Osteocyte (in vitro differentiated cells): Measurements from ENCODE around the gene DGKQ. TPM values are rescaled to one million over a fixed set of nuclear protein-coding genes. Genes with fewer than 3 reads are reported as not detected.

Source experiments
- DNase-seq: peaks from one replicate; pipeline ENCODE4 v3.0.0; 2021; ENCODE audit warnings: mixed read lengths; ENCODE audit not compliant: unreplicated experiment; ENCODE audit errors: extremely low spot score
- H3K27ac Mint-ChIP-seq: one replicate; pipeline ENCODE4 v1.8.0; 2021; ENCODE audit warnings: mild to moderate bottlenecking, mixed read lengths; ENCODE audit not compliant: unreplicated experiment
- H3K27me3 Mint-ChIP-seq: one replicate; pipeline ENCODE4 v1.8.0; 2021; ENCODE audit warnings: mixed read lengths; ENCODE audit not compliant: unreplicated experiment
- H3K36me3 Mint-ChIP-seq: one replicate; pipeline ENCODE4 v1.8.0; 2021; ENCODE audit warnings: mixed read lengths; ENCODE audit not compliant: unreplicated experiment
- H3K4me1 Mint-ChIP-seq: one replicate; pipeline ENCODE4 v1.8.0; 2021; ENCODE audit warnings: mixed read lengths; ENCODE audit not compliant: unreplicated experiment
- H3K4me3 Mint-ChIP-seq: one replicate; pipeline ENCODE4 v1.8.0; 2021; ENCODE audit warnings: mild to moderate bottlenecking, moderate library complexity, mixed read lengths; ENCODE audit not compliant: unreplicated experiment
- H3K9me3 Mint-ChIP-seq: one replicate; pipeline ENCODE4 v1.8.0; 2021; ENCODE audit warnings: mixed read lengths; ENCODE audit not compliant: unreplicated experiment
- total RNA-seq: library from RNA; stranded (reverse); gene quantifications from 2 replicates; pipeline ENCODE4 v1.2.1, GENCODE V29; 2021
- TF ChIP-seq, protein P1 (sequence below): fragments of 200-600 bp; sonication (generic); IDR thresholded peaks from 2 replicates; pipeline ENCODE4 v1.5.0; 2021; ENCODE audit warnings: antibody characterized with exemption, mild to moderate bottlenecking, moderate library complexity

Gene DGKQ
- total RNA-seq, 1 donor from 2014 or later = 18.5 TPM

DNA sequence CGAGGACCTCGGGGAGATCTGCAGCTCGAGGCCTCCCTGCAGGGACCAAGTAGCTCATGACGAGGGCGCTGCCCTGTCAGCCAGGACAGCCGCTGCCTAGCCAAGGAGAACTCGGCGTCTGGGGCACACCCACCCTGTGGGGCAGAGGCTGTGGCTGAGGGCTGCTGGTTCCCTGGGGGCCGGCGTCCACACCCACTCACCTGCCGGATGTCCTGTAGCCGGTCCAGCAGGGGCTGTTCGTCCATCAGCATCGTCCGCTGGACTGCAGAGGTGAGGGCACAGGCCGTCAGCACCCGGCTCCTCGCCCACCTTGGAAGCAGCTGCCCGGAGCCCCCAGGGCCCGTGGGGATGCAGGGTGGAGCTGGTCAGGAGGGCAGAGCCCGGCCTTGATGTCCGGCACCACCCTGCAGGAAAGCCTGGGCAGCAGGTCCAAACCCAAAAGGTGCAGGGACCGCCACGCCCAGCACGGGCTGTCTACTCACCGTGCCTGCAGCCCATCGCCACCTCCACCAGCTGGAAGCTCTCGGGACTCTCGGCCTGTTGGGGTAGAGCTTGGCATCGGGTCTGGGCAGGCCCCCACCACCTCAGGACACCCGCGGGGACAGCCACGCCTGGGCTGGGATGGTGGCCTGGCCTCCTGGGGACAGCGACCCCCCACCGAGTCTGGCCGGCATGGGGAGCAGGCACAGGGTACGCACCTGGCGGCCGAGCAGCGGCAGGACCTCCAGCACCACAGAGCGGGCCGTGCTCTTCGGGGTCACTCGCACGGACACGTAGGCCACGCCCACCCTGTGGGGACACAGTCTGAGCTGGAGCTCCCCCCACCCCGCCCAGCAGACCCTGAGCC is 6.9 kb downstream of the DGKQ start:
- TF ChIP-seq, protein P1, sequence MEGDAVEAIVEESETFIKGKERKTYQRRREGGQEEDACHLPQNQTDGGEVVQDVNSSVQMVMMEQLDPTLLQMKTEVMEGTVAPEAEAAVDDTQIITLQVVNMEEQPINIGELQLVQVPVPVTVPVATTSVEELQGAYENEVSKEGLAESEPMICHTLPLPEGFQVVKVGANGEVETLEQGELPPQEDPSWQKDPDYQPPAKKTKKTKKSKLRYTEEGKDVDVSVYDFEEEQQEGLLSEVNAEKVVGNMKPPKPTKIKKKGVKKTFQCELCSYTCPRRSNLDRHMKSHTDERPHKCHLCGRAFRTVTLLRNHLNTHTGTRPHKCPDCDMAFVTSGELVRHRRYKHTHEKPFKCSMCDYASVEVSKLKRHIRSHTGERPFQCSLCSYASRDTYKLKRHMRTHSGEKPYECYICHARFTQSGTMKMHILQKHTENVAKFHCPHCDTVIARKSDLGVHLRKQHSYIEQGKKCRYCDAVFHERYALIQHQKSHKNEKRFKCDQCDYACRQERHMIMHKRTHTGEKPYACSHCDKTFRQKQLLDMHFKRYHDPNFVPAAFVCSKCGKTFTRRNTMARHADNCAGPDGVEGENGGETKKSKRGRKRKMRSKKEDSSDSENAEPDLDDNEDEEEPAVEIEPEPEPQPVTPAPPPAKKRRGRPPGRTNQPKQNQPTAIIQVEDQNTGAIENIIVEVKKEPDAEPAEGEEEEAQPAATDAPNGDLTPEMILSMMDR = no peak
- H3K9me3 Mint-ChIP-seq = no peaks in the 10 kb centered on the region
- peaks cover 3% of the 10 kb centered on the region for H3K4me1 Mint-ChIP-seq
- H3K36me3 Mint-ChIP-seq = no peaks in the 10 kb centered on the region
- DNase-seq = no peak
- no peaks in the 10 kb centered on the region for H3K27me3 Mint-ChIP-seq
- no peak overlapping the region for H3K27ac Mint-ChIP-seq
- no peak overlapping the region for H3K4me3 Mint-ChIP-seq

DNA sequence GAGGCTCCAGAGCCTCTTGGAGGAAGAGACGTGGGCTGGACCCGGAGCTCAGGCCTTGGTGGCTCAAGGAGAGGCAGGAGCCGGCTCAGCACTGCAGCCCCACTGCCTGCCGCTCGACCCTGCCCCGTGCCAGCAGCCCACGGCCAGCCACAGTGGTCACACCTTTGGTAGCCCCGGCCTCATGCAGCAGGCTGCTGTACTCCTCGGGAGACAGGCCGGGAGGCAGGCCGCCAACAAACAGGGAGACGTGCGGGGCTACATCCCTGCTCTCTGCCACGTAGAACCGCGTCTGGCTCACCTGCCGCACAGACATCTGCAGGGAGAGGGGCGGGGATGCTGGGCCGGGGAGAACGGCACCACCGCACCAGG is 7.6 kb downstream of the DGKQ start:
- H3K27me3 Mint-ChIP-seq = no peaks in the 10 kb centered on the region
- no peaks in the 10 kb centered on the region for H3K36me3 Mint-ChIP-seq
- no peaks in the 10 kb centered on the region for H3K4me1 Mint-ChIP-seq
- no peak overlapping the region for H3K4me3 Mint-ChIP-seq
- no peak overlapping the region for H3K27ac Mint-ChIP-seq
- DNase-seq = no peak
- H3K9me3 Mint-ChIP-seq = no peaks in the 10 kb centered on the region
- TF ChIP-seq, protein P1 = no peak

DNA sequence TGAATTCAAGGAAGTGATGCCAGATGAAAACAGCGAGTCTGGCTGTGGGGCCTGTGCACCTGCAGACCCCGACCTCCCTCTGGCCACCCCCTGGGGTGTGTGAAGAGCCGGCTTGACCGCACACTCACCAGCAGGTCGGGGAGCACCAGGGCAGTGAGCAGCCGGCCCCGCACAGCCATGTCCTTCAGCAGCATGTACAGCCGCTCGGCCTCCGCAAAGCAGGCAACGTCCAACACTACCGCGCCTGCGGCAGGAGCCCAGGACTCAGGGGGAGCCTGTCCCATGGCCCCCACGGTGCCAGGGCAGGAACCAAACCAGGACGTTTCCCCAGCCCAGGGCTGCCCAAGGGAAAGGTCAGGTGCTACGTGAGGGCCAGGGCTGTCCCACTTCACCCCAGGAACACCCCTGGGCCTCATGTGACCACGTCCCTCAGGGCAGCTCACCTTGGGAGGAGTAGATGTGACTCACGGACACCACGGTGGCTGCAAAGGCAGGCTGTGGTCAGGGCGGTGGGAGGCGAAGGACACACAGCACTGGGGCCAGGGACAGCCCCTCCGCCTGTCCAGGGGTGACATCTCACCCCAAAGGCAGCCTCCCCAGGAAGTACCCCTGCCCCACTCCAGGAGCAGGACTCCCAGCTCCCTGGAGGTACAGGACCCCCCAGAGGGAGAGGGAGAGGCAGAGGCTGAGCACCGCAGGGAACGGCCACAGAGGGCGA is 8.2 kb downstream of the DGKQ start:
- no peak for DNase-seq
- no peaks in the 10 kb centered on the region for H3K9me3 Mint-ChIP-seq
- H3K27ac Mint-ChIP-seq = no peak overlapping the region
- H3K4me1 Mint-ChIP-seq = no peaks in the 10 kb centered on the region
- TF ChIP-seq, protein P1 = no peak
- H3K36me3 Mint-ChIP-seq = no peaks in the 10 kb centered on the region
- no peaks in the 10 kb centered on the region for H3K27me3 Mint-ChIP-seq
- no peak overlapping the region for H3K4me3 Mint-ChIP-seq

DNA sequence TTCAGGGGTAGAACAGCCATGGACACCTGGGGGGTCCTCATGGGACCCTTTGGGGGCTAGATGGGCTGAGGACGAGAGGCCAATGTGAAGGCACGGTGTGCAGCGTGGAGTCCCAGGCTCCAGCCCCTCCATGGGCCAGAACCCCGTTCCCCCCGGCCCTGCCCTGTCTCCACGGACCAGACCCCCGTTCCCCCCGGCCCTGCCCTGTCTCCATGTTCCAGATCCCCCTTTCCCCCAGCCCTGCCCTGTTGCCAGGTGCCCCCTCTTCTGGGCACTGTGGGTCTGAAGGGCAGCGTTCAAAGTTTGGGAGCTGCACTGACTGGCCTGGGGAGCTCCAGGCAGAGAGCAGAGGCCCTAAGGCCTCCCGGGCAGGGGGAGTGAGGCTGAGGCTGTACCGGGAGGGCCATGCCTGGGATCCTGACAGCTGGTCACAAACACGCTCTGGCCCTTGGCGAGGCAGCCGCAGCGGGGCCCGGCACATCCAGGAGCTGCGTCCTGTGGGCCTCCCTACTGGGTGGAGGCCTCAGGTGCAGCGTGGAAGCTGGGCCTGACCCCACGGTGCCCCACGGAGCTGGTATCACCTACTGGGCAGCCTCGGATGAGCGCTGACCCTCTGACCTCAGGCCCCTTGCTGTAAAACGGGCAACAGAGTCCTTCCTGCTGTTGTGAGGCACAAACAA is 8.9 kb downstream of the DGKQ start:
- no peak overlapping the region for H3K27ac Mint-ChIP-seq
- no peaks in the 10 kb centered on the region for H3K4me1 Mint-ChIP-seq
- TF ChIP-seq, protein P1 = no peak
- H3K27me3 Mint-ChIP-seq = no peaks in the 10 kb centered on the region
- no peak overlapping the region for H3K4me3 Mint-ChIP-seq
- H3K36me3 Mint-ChIP-seq = no peaks in the 10 kb centered on the region
- no peaks in the 10 kb centered on the region for H3K9me3 Mint-ChIP-seq
- no peak for DNase-seq
